IMR-90 (cell line): Measurements from ENCODE around the gene LIMS1. TPM values are rescaled to one million over a fixed set of nuclear protein-coding genes. Genes with fewer than 3 reads are reported as not detected.

Experiments used
- ATAC-seq: fragments of 200-7000 bp; cut with Tn5 transposase; 2 replicates; pipeline ENCODE4 v1.9.1; 2020; ENCODE audit warnings: low read depth, mild to moderate bottlenecking, moderate library complexity
- BruUV-seq: library from RNA; stranded (reverse); fragments of 400-500 nt; replicated peaks from 2 replicates; lab custom pipeline; 2021; lab: Mats Ljungman, UMichigan
- CTCF ChIA-PET: fragments of 300-600 bp; formaldehyde crosslinking; extraction: SDS; loops from one replicate; lab custom pipeline; 2021; ENCODE audit warnings: antibody characterized with exemption; lab: Yijun Ruan, JAX
- POLR2A ChIA-PET: fragments of 300-600 bp; sonication (Branson Sonifier 250); formaldehyde crosslinking; loops from one replicate; lab custom pipeline; 2022; ENCODE audit warnings: antibody characterized with exemption; ENCODE audit not compliant: unreplicated experiment; lab: Charles Lee
- DNase-seq: peaks from one replicate; pipeline ENCODE4 v3.0.0; 2013
- H2AFZ ChIP-seq: replicated peaks from 2 replicates; pipeline ENCODE3; 2013; ENCODE audit warnings: low read length, mild to moderate bottlenecking; ENCODE audit not compliant: poor library complexity
- H2AK5ac ChIP-seq: 2 replicates; pipeline ENCODE4 v1.6.1; 2013; ENCODE audit warnings: low read depth, low read length, inconsistent platforms
- H2AK9ac ChIP-seq: replicated peaks from 2 replicates; pipeline ENCODE3; 2013; ENCODE audit warnings: mild to moderate bottlenecking, low read depth, low read length, moderate library complexity; ENCODE audit not compliant: poor library complexity
- H2BK120ac ChIP-seq: 2 replicates; pipeline ENCODE4 v1.6.1; 2013; ENCODE audit warnings: low read depth, low read length, inconsistent platforms
- H2BK15ac ChIP-seq: 3 replicates; pipeline ENCODE4 v1.6.1; 2013; ENCODE audit warnings: low read depth, low read length, inconsistent platforms
- H2BK20ac ChIP-seq: 2 replicates; pipeline ENCODE4 v1.6.1; 2013; ENCODE audit warnings: low read depth, mild to moderate bottlenecking, inconsistent platforms, low read length, moderate library complexity
- H2BK5ac ChIP-seq: 2 replicates; pipeline ENCODE4 v1.6.1; 2013; ENCODE audit warnings: mild to moderate bottlenecking, low read depth, low read length, inconsistent platforms; ENCODE audit not compliant: poor library complexity, severe bottlenecking
- H3K14ac ChIP-seq: replicated peaks from 2 replicates; pipeline ENCODE4 v1.6.1; 2013; ENCODE audit warnings: low read depth, low read length, inconsistent platforms
- H3K18ac ChIP-seq: 2 replicates; pipeline ENCODE4 v1.6.1; 2013; ENCODE audit warnings: low read depth, low read length, control low read depth
- H3K23ac ChIP-seq: 2 replicates; pipeline ENCODE4 v1.6.1; 2013; ENCODE audit warnings: low read depth, low read length, inconsistent platforms
- H3K27ac ChIP-seq: 2 replicates; pipeline ENCODE4 v1.5.1; 2013; ENCODE audit warnings: mild to moderate bottlenecking, control low read depth, low read length; ENCODE audit not compliant: insufficient read depth
- H3K27me3 ChIP-seq: 2 replicates; pipeline ENCODE4 v1.6.1; 2013; ENCODE audit warnings: low read length; ENCODE audit not compliant: control insufficient read depth, insufficient read depth
- H3K36me3 ChIP-seq: 2 replicates; pipeline ENCODE4 v1.6.1; 2013; ENCODE audit warnings: low read length, mixed read lengths; ENCODE audit not compliant: control insufficient read depth, insufficient read depth
- H3K4ac ChIP-seq: 2 replicates; pipeline ENCODE4 v1.6.1; 2013; ENCODE audit warnings: low read depth, low read length, inconsistent platforms
- H3K4me1 ChIP-seq: 2 replicates; pipeline ENCODE4 v1.6.1; 2013; ENCODE audit warnings: low read length, mixed read lengths; ENCODE audit not compliant: control insufficient read depth, insufficient read depth
- H3K4me2 ChIP-seq: 2 replicates; pipeline ENCODE4 v1.6.1; 2013; ENCODE audit warnings: low read depth, mild to moderate bottlenecking, control low read depth, low read length, moderate library complexity
- H3K4me3 ChIP-seq: 2 replicates; pipeline ENCODE4 v1.5.1; 2013; ENCODE audit warnings: low read depth, mild to moderate bottlenecking, control low read depth, low read length, moderate library complexity; ENCODE audit not compliant: insufficient read depth
- H3K56ac ChIP-seq: 2 replicates; pipeline ENCODE4 v1.6.1; 2013; ENCODE audit warnings: low read length, inconsistent platforms; ENCODE audit not compliant: insufficient read depth; ENCODE audit errors: extremely low read depth
- H3K79me1 ChIP-seq, 2 experiments: 2 replicates each; pipeline ENCODE4 v1.6.1; 2013; ENCODE audit warnings: low read length in 2 of 2, inconsistent platforms in 1 of 2, low read depth in 1 of 2
- H3K9ac ChIP-seq: 2 replicates; pipeline ENCODE4 v1.6.1; 2013; ENCODE audit warnings: low read depth, low read length, control low read depth
- H3K9me1 ChIP-seq: 2 replicates; pipeline ENCODE4 v1.6.1; 2013; ENCODE audit warnings: low read length, inconsistent platforms; ENCODE audit not compliant: insufficient read depth
- H3K9me3 ChIP-seq: 2 replicates; pipeline ENCODE4 v1.6.1; 2013; ENCODE audit warnings: low read length; ENCODE audit not compliant: control insufficient read depth, insufficient read depth
- H4K20me1 ChIP-seq: 2 replicates; pipeline ENCODE4 v1.6.1; 2013; ENCODE audit warnings: low read length, inconsistent platforms; ENCODE audit not compliant: insufficient read depth
- H4K5ac ChIP-seq: 2 replicates; pipeline ENCODE4 v1.6.1; 2013; ENCODE audit warnings: mild to moderate bottlenecking, low read depth, low read length, control low read depth
- H4K8ac ChIP-seq, 2 experiments: 2 replicates each; pipeline ENCODE4 v1.6.1; 2013; ENCODE audit warnings: low read depth in 2 of 2, low read length in 2 of 2, control low read depth in 1 of 2, inconsistent platforms in 1 of 2
- H4K91ac ChIP-seq: 2 replicates; pipeline ENCODE4 v1.6.1; 2013; ENCODE audit warnings: low read depth, low read length, inconsistent platforms; ENCODE audit not compliant: insufficient read depth
- CEBPB ChIP-seq: IDR thresholded peaks from 2 replicates; pipeline ENCODE4 v1.6.1; 2012; ENCODE audit warnings: low read depth, low read length, improper control_type of control experiment
- CHD1 ChIP-seq: IDR thresholded peaks from 2 replicates; pipeline ENCODE4 v1.6.1; 2012; ENCODE audit warnings: low read depth, low read length, improper control_type of control experiment
- FOS ChIP-seq: fragments of 150-350 bp; IDR thresholded peaks from 2 replicates; pipeline ENCODE4 v1.6.1; 2016; ENCODE audit warnings: low read depth, low read length
- MAFK ChIP-seq: IDR thresholded peaks from 2 replicates; pipeline ENCODE4 v1.6.1; 2012; ENCODE audit warnings: low read depth, low read length, improper control_type of control experiment
- MAZ ChIP-seq: IDR thresholded peaks from 2 replicates; pipeline ENCODE4 v1.6.1; 2012; ENCODE audit warnings: low read depth, mild to moderate bottlenecking, low read length, improper control_type of control experiment, moderate library complexity, borderline replicate concordance
- POLR2A ChIP-seq: IDR thresholded peaks from 2 replicates; pipeline ENCODE4 v1.6.1; 2012; ENCODE audit warnings: mild to moderate bottlenecking, low read depth, low read length
- RAD21 ChIP-seq: IDR thresholded peaks from 2 replicates; pipeline ENCODE4 v1.6.1; 2012; ENCODE audit warnings: low read length, improper control_type of control experiment
- RCOR1 ChIP-seq: IDR thresholded peaks from 2 replicates; pipeline ENCODE4 v1.6.1; 2012; ENCODE audit warnings: mild to moderate bottlenecking, low read length, improper control_type of control experiment; ENCODE audit not compliant: insufficient replicate concordance
- WGBS, 2 experiments: methylation state at CpG; one replicate each; pipeline versions ENCODE4 v1.1.5 to v1.1.7; 2013; ENCODE audit warnings: missing lambda C conversion rate in 2 of 2; ENCODE audit not compliant: insufficient read length in 1 of 2; ENCODE audit errors: extremely low coverage in 2 of 2; 5-methylcytosine and 5-hydroxymethylcytosine counted together
- dilution Hi-C: fragments of 300-500 bp; cut with HindIII; formaldehyde crosslinking; loops from one replicate; pipeline ENCODE4 v1.14.3; 2018; ENCODE audit warnings: low sequenced_read_pairs; ENCODE audit not compliant: unreplicated experiment
- in situ Hi-C: fragments of 300-500 bp; cut with MboI; formaldehyde crosslinking; loops from 3 replicates; pipeline ENCODE4 v1.14.3; 2019; ENCODE audit warnings: low sequenced_read_pairs, inconsistent platforms, mixed read lengths
- intact Hi-C: fragments of 100-400 bp; cut with micrococcal nuclease; formaldehyde crosslinking; loops from 2 replicates; pipeline ENCODE4 v1.10.0; 2022
- polyA plus RNA-seq, 3 experiments: library from polyadenylated mRNA; depleted of rRNA; stranded (reverse); fragments of >200 nt; gene quantifications; 2 replicates each; pipeline ENCODE4 v1.2.3, GENCODE V29; 2012; ENCODE audit warnings: low replicate concordance in 1 of 3
- total RNA-seq: library from RNA; depleted of rRNA; stranded (reverse); fragments of >200 nt; gene quantifications from 2 replicates; pipeline ENCODE4 v1.2.3, GENCODE V29; 2012
- TF ChIP-seq, protein P1 (sequence below): fragments of 150-350 bp; IDR thresholded peaks from 2 replicates; pipeline ENCODE4 v1.6.1; 2016; ENCODE audit warnings: low read depth, mild to moderate bottlenecking, low read length, moderate library complexity, borderline replicate concordance
- TF ChIP-seq, protein P2 (sequence below): fragments of 150-350 bp; IDR thresholded peaks from 2 replicates; pipeline ENCODE4 v1.6.1; 2017; ENCODE audit warnings: mild to moderate bottlenecking, antibody characterized with exemption, low read length, low read depth

Gene LIMS1
- total and polyA plus RNA-seq, 2 of the 4 experiments (the other 2 are of a cell fraction): 59.1 to 131 TPM

DNA sequence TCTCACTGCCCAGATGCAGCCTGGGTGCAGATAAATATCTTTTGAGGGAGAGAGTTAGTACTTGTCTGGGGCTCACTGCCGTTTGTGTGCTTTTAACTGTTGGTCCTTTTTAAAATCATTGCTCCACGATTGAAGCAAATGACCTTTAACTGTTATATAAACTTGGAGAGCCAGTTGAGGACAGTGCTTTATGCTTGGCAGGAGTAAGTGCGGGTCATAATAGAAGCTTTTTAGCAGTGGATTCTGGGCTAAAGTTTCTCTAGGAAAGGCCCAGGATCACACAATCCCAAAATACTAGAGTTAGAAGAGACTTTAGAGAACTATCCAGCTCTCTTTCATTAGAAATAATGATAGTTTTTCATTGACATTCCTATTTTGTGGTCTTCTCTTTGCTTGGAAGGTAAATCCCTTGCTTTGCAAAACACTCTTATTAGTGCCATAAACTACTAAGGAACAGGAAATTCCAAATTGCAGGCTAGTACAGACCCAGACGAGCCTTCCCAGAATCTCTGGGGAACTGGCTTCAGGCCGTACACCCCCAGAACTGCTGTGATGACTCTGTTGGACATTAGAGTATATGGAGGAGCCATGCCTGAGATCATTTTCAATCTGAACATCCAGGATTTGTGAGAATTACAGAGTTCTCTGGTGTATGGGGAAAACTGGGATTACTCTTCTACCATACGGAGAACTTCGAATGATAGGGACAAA is 19.1 kb downstream of the LIMS1 start:
- in situ Hi-C loops: no loop called here

More for the DNA sequence above, 19.1 kb downstream of the LIMS1 start:
- Histone ChIP-seq H2BK20ac (peak overlapping the region; percentile 2; the same call in 1 of the 2 replicates), H2BK15ac (no peak overlapping the region), H3K36me3 (no peaks in the 10 kb centered on the region), H4K20me1 (peaks cover 52% of the 10 kb centered on the region), H3K9me1 (peaks cover 31% of the 10 kb centered on the region), H3K79me1 (peaks cover 31 to 57% of the 10 kb centered on the region in 2 experiments), H3K27me3 (no peaks in the 10 kb centered on the region), H3K4ac (peak overlapping the region; percentile 11; the same call in 1 of the 2 replicates), H2BK5ac (peak overlapping the region; percentile 32), H4K8ac (no peak overlapping the region), H4K91ac (no peak overlapping the region), H3K9me3 (no peaks in the 10 kb centered on the region), H3K14ac (peak overlapping the region; percentile 56; the same call in 1 of the 2 replicates), H3K4me3 (no peak overlapping the region), H3K18ac (peak overlapping the region; percentile 51), H2AFZ (no peak overlapping the region), H3K27ac (peak overlapping the region; percentile 75; the same call in 1 of the 2 replicates), H2BK120ac (no peak overlapping the region), H3K4me2 (peak overlapping the region; percentile 86), H3K9ac (peak overlapping the region; percentile 52; the same call in 1 of the 2 replicates), H3K56ac (no peak overlapping the region), H2AK9ac (no peak overlapping the region), H4K5ac (no peak overlapping the region), H2AK5ac (no peak overlapping the region), H3K4me1 (peaks cover 14% of the 10 kb centered on the region), H3K23ac (peak overlapping the region; percentile 50)
- dilution Hi-C loops: no loop called here
- WGBS, 2 experiments: no CpG with 5 or more reads among the region's 7 CpGs
- peak; percentile 51 for ATAC-seq
- ChIA-PET CTCF (no interaction called here), POLR2A (no interaction called here)
- no peak for DNase-seq
- no peak for TF ChIP-seq CHD1
- TF ChIP-seq POLR2A: no peak
- no peak for TF ChIP-seq RCOR1
- TF ChIP-seq, protein P1, sequence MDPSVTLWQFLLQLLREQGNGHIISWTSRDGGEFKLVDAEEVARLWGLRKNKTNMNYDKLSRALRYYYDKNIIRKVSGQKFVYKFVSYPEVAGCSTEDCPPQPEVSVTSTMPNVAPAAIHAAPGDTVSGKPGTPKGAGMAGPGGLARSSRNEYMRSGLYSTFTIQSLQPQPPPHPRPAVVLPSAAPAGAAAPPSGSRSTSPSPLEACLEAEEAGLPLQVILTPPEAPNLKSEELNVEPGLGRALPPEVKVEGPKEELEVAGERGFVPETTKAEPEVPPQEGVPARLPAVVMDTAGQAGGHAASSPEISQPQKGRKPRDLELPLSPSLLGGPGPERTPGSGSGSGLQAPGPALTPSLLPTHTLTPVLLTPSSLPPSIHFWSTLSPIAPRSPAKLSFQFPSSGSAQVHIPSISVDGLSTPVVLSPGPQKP: no peak
- no peak for TF ChIP-seq MAZ
- no peak for TF ChIP-seq CEBPB
- TF ChIP-seq RAD21: no peak
- TF ChIP-seq FOS: no peak
- TF ChIP-seq, protein P2, sequence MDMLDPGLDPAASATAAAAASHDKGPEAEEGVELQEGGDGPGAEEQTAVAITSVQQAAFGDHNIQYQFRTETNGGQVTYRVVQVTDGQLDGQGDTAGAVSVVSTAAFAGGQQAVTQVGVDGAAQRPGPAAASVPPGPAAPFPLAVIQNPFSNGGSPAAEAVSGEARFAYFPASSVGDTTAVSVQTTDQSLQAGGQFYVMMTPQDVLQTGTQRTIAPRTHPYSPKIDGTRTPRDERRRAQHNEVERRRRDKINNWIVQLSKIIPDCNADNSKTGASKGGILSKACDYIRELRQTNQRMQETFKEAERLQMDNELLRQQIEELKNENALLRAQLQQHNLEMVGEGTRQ: no peak
- no peak for TF ChIP-seq MAFK
- intact Hi-C loops: no loop called here
- BruUV-seq: no TSS peak
